ENCODE data around the gene MTUS2. TPM values are rescaled to one million over a fixed set of nuclear protein-coding genes. Genes with fewer than 3 reads are reported as not detected.

MTUS2 gene
- total and polyA plus RNA-seq, 2 donors (not counting 1 experiment from before 2014, with no cell fraction given), result 0.06 TPM; not detected in 1

GRCh38 chr13:29185926-29186325, 365.8 kb downstream of the MTUS2 start:
- Histone ChIP-seq H3K36me3 (ENCODE audit: control insufficient read depth, insufficient read depth, low read length) (no peaks in the 10 kb centered on the region), H4K20me1 (ENCODE audit: control insufficient read depth, extremely low read depth, insufficient read depth, low read length) (no peaks in the 10 kb centered on the region), H2AFZ (ENCODE audit: low read length) (no peak overlapping the region), H3K9ac (ENCODE audit: insufficient read depth, low read length) (no peak overlapping the region), H3K4me2 (ENCODE audit: extremely low read depth, insufficient read depth, low read length) (no peak overlapping the region), H3K27ac (ENCODE audit: insufficient read depth, low read length) (no peak overlapping the region), H3K79me2 (ENCODE audit: control insufficient read depth, insufficient read depth, low read length) (no peaks in the 10 kb centered on the region), H3K4me3 (replicated peaks in 1 of 4; ENCODE audit: control extremely low read depth in 1 of 4, insufficient read depth in 1 of 4, low read depth in 3 of 4, low read length in 4 of 4) (no peak overlapping the region), H3K27me3 (ENCODE audit: control insufficient read depth, insufficient read depth, low read length) (no peaks in the 10 kb centered on the region), H3K4me1 (ENCODE audit: control insufficient read depth, extremely low read depth, insufficient read depth, low read length) (no peaks in the 10 kb centered on the region), H3K9me3 (ENCODE audit: control insufficient read depth, insufficient read depth, low read depth, low read length) (no peaks in the 10 kb centered on the region)
- no peak for DNase-seq (ENCODE audit: low read depth in 2 of 2)
- TF ChIP-seq EZH2 (IDR thresholded peaks at IDR 0.05; ENCODE audit: low read length, missing control alignments) (no peak), CTCF (conservative IDR thresholded peaks at IDR 0.05 in 1 of 2, IDR thresholded peaks at IDR 0.05 in 1 of 2; ENCODE audit: low read depth in 1 of 2, low read length in 2 of 2) (no peak)

- Histone ChIP-seq H3K4me3 (replicated peaks in 1 of 4; ENCODE audit: control extremely low read depth in 1 of 4, insufficient read depth in 1 of 4, low read depth in 3 of 4, low read length in 4 of 4) (no peak overlapping the region), H3K9ac (ENCODE audit: insufficient read depth, low read length) (no peak overlapping the region), H3K4me2 (ENCODE audit: extremely low read depth, insufficient read depth, low read length) (no peak overlapping the region), H3K79me2 (ENCODE audit: control insufficient read depth, insufficient read depth, low read length) (no peaks in the 10 kb centered on the region), H2AFZ (ENCODE audit: low read length) (no peak overlapping the region), H4K20me1 (ENCODE audit: control insufficient read depth, extremely low read depth, insufficient read depth, low read length) (no peaks in the 10 kb centered on the region), H3K27me3 (ENCODE audit: control insufficient read depth, insufficient read depth, low read length) (no peaks in the 10 kb centered on the region), H3K9me3 (ENCODE audit: control insufficient read depth, insufficient read depth, low read depth, low read length) (no peaks in the 10 kb centered on the region), H3K27ac (ENCODE audit: insufficient read depth, low read length) (no peak overlapping the region), H3K36me3 (ENCODE audit: control insufficient read depth, insufficient read depth, low read length) (no peaks in the 10 kb centered on the region), H3K4me1 (ENCODE audit: control insufficient read depth, extremely low read depth, insufficient read depth, low read length) (no peaks in the 10 kb centered on the region)
- DNase-seq (ENCODE audit: low read depth in 2 of 2), result no peak
- TF ChIP-seq EZH2 (IDR thresholded peaks at IDR 0.05; ENCODE audit: low read length, missing control alignments) (no peak), CTCF (conservative IDR thresholded peaks at IDR 0.05 in 1 of 2, IDR thresholded peaks at IDR 0.05 in 1 of 2; ENCODE audit: low read depth in 1 of 2, low read length in 2 of 2) (no peak)
These were observed 367.4 kb downstream of the MTUS2 start for GRCh38 chr13:29187584-29187983.

- no peak overlapping the region for H3K4me2 ChIP-seq (ENCODE audit: extremely low read depth, insufficient read depth, low read length)
- H3K4me3 ChIP-seq (replicated peaks in 1 of 4; ENCODE audit: control extremely low read depth in 1 of 4, insufficient read depth in 1 of 4, low read depth in 3 of 4, low read length in 4 of 4), result no peak overlapping the region
- H4K20me1 ChIP-seq (ENCODE audit: control insufficient read depth, extremely low read depth, insufficient read depth, low read length), result no peaks in the 10 kb centered on the region
- no peak overlapping the region for H3K9ac ChIP-seq (ENCODE audit: insufficient read depth, low read length)
- H3K27ac ChIP-seq (ENCODE audit: insufficient read depth, low read length), result no peak overlapping the region
- no peak overlapping the region for H2AFZ ChIP-seq (ENCODE audit: low read length)
- no peak for TF ChIP-seq CTCF (conservative IDR thresholded peaks at IDR 0.05 in 1 of 2, IDR thresholded peaks at IDR 0.05 in 1 of 2; ENCODE audit: low read depth in 1 of 2, low read length in 2 of 2)
- TF ChIP-seq EZH2 (IDR thresholded peaks at IDR 0.05; ENCODE audit: low read length, missing control alignments), result no peak
- H3K27me3 ChIP-seq (ENCODE audit: control insufficient read depth, insufficient read depth, low read length), result no peaks in the 10 kb centered on the region
- no peaks in the 10 kb centered on the region for H3K9me3 ChIP-seq (ENCODE audit: control insufficient read depth, insufficient read depth, low read depth, low read length)
- H3K4me1 ChIP-seq (ENCODE audit: control insufficient read depth, extremely low read depth, insufficient read depth, low read length), result no peaks in the 10 kb centered on the region
- H3K79me2 ChIP-seq (ENCODE audit: control insufficient read depth, insufficient read depth, low read length), result no peaks in the 10 kb centered on the region
- no peaks in the 10 kb centered on the region for H3K36me3 ChIP-seq (ENCODE audit: control insufficient read depth, insufficient read depth, low read length)
- no peak for DNase-seq (ENCODE audit: low read depth in 2 of 2)
These were observed 370.2 kb downstream of the MTUS2 start for GRCh38 chr13:29190298-29190697.
